A673 (cell line): Measurements from ENCODE around the gene ACADVL. TPM values are rescaled to one million over a fixed set of nuclear protein-coding genes. Genes with fewer than 3 reads are reported as not detected.

Experiments used
- BruUV-seq: library from RNA; stranded (reverse); fragments of 400-500 nt; replicated peaks from 2 replicates; lab custom pipeline; 2021; lab: Mats Ljungman, UMichigan
- CTCF ChIA-PET: fragments of 300-600 bp; sonication (Branson Sonifier 250); formaldehyde crosslinking; loops from one replicate; lab custom pipeline; 2022; ENCODE audit warnings: antibody characterized with exemption; lab: Charles Lee
- POLR2A ChIA-PET: fragments of 300-600 bp; sonication (Branson Sonifier 250); formaldehyde crosslinking; loops from one replicate; lab custom pipeline; 2022; ENCODE audit warnings: antibody characterized with exemption; ENCODE audit not compliant: low non-redundant PET; lab: Charles Lee
- DNase-seq: peaks from one replicate; pipeline ENCODE4 v3.0.0-alpha.2; 2015; ENCODE audit warnings: low spot score
- H3K27ac ChIP-seq: fragments of 200-600 bp; sonication (generic); 2 replicates; pipeline ENCODE4 v1.5.1; 2016; ENCODE audit warnings: mixed run types, low read depth, mild to moderate bottlenecking, mixed read lengths, antibody characterized with exemption, low read length; ENCODE audit not compliant: poor library complexity, severe bottlenecking
- H3K27me3 ChIP-seq: fragments of 200-600 bp; sonication (generic); replicated peaks from 2 replicates; pipeline ENCODE4 v1.6.1; 2017; ENCODE audit warnings: mixed run types, low read depth, mild to moderate bottlenecking, mixed read lengths, antibody characterized with exemption, low read length; ENCODE audit not compliant: insufficient read depth, poor library complexity
- H3K36me3 ChIP-seq: fragments of 200-600 bp; sonication (generic); 2 replicates; pipeline ENCODE4 v1.6.1; 2016; ENCODE audit warnings: mixed run types, mild to moderate bottlenecking, mixed read lengths, antibody characterized with exemption, low read length; ENCODE audit not compliant: insufficient read depth, poor library complexity, severe bottlenecking
- H3K4me1 ChIP-seq: fragments of 200-600 bp; sonication (generic); 2 replicates; pipeline ENCODE4 v1.6.1; 2017; ENCODE audit warnings: mixed run types, mild to moderate bottlenecking, mixed read lengths, antibody characterized with exemption, low read length; ENCODE audit not compliant: insufficient read depth, poor library complexity, severe bottlenecking
- H3K4me3 ChIP-seq: fragments of 200-600 bp; sonication (generic); 2 replicates; pipeline ENCODE4 v1.5.1; 2016; ENCODE audit warnings: low read depth, mixed run types, mild to moderate bottlenecking, mixed read lengths, low read length; ENCODE audit not compliant: poor library complexity, severe bottlenecking
- H3K9me3 ChIP-seq: fragments of 200-600 bp; sonication (generic); 2 replicates; pipeline ENCODE4 v1.6.1; 2016; ENCODE audit warnings: mixed run types, low read depth, mild to moderate bottlenecking, mixed read lengths, antibody characterized with exemption, low read length; ENCODE audit not compliant: poor library complexity, severe bottlenecking
- CTCF ChIP-seq: fragments of 300-800, 200-600 bp; sonication (generic); conservative IDR thresholded peaks from 2 replicates; pipeline ENCODE4 v1.5.1; 2017; ENCODE audit warnings: low read depth, mild to moderate bottlenecking, antibody characterized with exemption, low read length, moderate library complexity, mixed read lengths
- EZH2 ChIP-seq: fragments of 200-600 bp; sonication (generic); IDR thresholded peaks from 2 replicates; pipeline ENCODE4 v1.6.1; 2017; ENCODE audit warnings: borderline replicate concordance, low read depth, mild to moderate bottlenecking, mixed read lengths, antibody characterized with exemption, low read length; ENCODE audit not compliant: poor library complexity, severe bottlenecking
- intact Hi-C: fragments of 100-400 bp; cut with micrococcal nuclease; formaldehyde crosslinking; loops from one replicate; pipeline ENCODE4 v1.10.0; 2022; ENCODE audit not compliant: unreplicated experiment
- total RNA-seq: library from RNA; stranded (reverse); gene quantifications from 2 replicates; pipeline ENCODE4 v1.2.3, GENCODE V29; 2021

The ACADVL gene
- total RNA-seq, 1 experiment from 2014 or later: 425 TPM

GRCh38 chr17:7250695-7251627 is 31.2 kb downstream of the ACADVL start:
- intact Hi-C loops: loop anchor here (1.0 to 5.0 kb wide), 2 partner anchors 8 to 56 kb away; partner anchors contain the start of gene EIF5A
- no peaks in the 10 kb centered on the region for H3K9me3 ChIP-seq
- H3K4me1 ChIP-seq: peaks cover 17% of the 10 kb centered on the region
- no peak for DNase-seq
- TF ChIP-seq CTCF (no peak), EZH2 (no peak)
- BruUV-seq: no TSS peak
- H3K36me3 ChIP-seq: peaks cover 31% of the 10 kb centered on the region
- POLR2A ChIA-PET: interaction anchor here (0.6 kb wide), 3 partner anchors 9 to 233 kb away, joined by 3 to 5 read pairs (median 3); partner anchors contain the start of gene GABARAP
- CTCF ChIA-PET: no interaction called here
- no peaks in the 10 kb centered on the region for H3K27me3 ChIP-seq
- peak overlapping the region; percentile 74 for H3K4me3 ChIP-seq
- H3K27ac ChIP-seq: peak overlapping the region; percentile 98

- no TSS peak for BruUV-seq
Measured at GRCh38 chr17:7251661-7252175, 32.0 kb downstream of the ACADVL start, which contains the start of gene CTDNEP1. Gene CTDNEP1, minus strand, starts transcription at chr17:7251734. Its CDS starts 438 bp downstream, at chr17:7251296.

More at GRCh38 chr17:7251661-7252175, 32.0 kb downstream of the ACADVL start, which contains the start of gene CTDNEP1:
- POLR2A ChIA-PET: interaction anchor here (0.6 kb wide), 3 partner anchors 9 to 232 kb away, joined by 3 to 5 read pairs (median 3); partner anchors contain the start of gene GABARAP
- CTCF ChIA-PET: no interaction called here
- H3K27ac ChIP-seq: peak within 1 kb of the TSS; percentile 98
- H3K4me1 ChIP-seq: peaks cover 17% of the 10 kb centered on the region
- H3K36me3 ChIP-seq: peaks cover 23% of the 10 kb centered on the region
- H3K9me3 ChIP-seq: no peaks in the 10 kb centered on the region
- intact Hi-C loops: loop anchor here (1.0 to 5.0 kb wide), 2 partner anchors 8 to 56 kb away; partner anchors contain the start of gene EIF5A
- no peaks in the 10 kb centered on the region for H3K27me3 ChIP-seq
- H3K4me3 ChIP-seq: peak within 1 kb of the TSS; percentile 74
- DNase-seq: peak; percentile 100
- no peak for TF ChIP-seq CTCF
- no peak for TF ChIP-seq EZH2
